Mucosa of descending colon (tissue), 3 donors: Measurements from ENCODE around the gene SP140L. TPM values are rescaled to one million over a fixed set of nuclear protein-coding genes. Genes with fewer than 3 reads are reported as not detected.

Experiments used
- ATAC-seq: fragments of 200-7000 bp; cut with Tn5 transposase; one replicate; pipeline ENCODE4 v1.9.1; 2020; ENCODE audit warnings: mild to moderate bottlenecking, moderate library complexity
- DNase-seq, 3 donors: peaks; one replicate each; pipeline ENCODE4 v3.0.0-alpha.2; 2020
- H3K36me3 ChIP-seq: fragments of 200-600 bp; one replicate; pipeline ENCODE4 v1.8.0; 2021; ENCODE audit warnings: low read depth, mild to moderate bottlenecking
- H3K4me1 ChIP-seq: fragments of 200-600 bp; one replicate; pipeline ENCODE4 v1.8.0; 2021; ENCODE audit warnings: low read depth, mild to moderate bottlenecking
- H3K4me3 ChIP-seq: fragments of 200-600 bp; one replicate; pipeline ENCODE4 v1.8.0; 2021; ENCODE audit warnings: mild to moderate bottlenecking
- H3K9me3 ChIP-seq: fragments of 200-600 bp; one replicate; pipeline ENCODE4 v1.8.0; 2021; ENCODE audit warnings: mild to moderate bottlenecking
- intact Hi-C, 2 donors: fragments of 100-400 bp; cut with DNase I in 1 of 2; cut with micrococcal nuclease in 1 of 2; formaldehyde crosslinking; loops; one replicate each; pipeline versions ENCODE4 v1.11.0 to v1.11.1; 2022; cut with DNase I, micrococcal nuclease
- total RNA-seq, 3 donors: library from RNA; stranded (reverse); fragmentation: NEBNext Ultra II Directional in 2 of 3; extraction: Animal tissue kit (Norgen Biotek cat#: 25700) in 2 of 3; gene quantifications; one replicate each; pipeline versions ENCODE4 v1.2.1 to v1.2.4, GENCODE V29; 2021 to 2023
- TF ChIP-seq, protein P1 (sequence below): fragments of 200-600 bp; IDR thresholded peaks from one replicate; pipeline ENCODE4 v1.8.0; 2022; ENCODE audit warnings: antibody characterized with exemption, mild to moderate bottlenecking
- donor health status: DM: no; HTN: no; CAD: no; lungs with moderate emphysema.
- donor health status: DM: no; HTN: no; CAD: no.
- donor health status: DM: no; HTN: yes; CAD: no.

The SP140L gene
- total RNA-seq, 3 donors from 2014 or later: 22.1 to 35.7 (median 23.4) TPM

DNA sequence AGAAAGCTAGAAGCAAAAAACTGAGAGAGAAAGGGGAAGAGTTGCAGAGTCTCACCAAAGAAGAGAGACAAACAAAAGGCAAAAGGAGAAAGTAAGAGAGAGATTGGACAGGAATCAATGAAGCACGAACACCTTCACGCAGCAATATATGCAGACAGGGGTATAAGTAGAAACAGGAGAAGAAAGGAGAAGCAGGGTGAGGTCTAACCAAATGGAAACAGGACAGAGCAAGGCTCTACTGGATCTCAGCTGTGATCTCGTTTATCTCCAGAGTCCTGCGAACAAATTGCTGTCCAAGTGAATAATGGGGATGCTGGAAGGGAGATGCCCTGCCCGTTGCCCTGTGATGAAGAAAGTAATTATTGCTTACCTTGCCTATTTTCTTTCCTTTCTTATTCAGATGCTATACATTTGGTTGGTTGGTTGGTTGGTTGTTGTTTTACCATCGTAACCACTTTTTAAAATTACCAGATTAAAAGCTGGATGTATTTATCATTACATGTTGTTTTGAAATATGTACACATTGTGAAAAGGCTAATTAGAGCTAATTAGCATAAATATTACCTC is 123.0 kb downstream of the SP140L start:
- no peak for DNase-seq
- Histone ChIP-seq H3K36me3 (no peaks in the 10 kb centered on the region), H3K4me1 (no peaks in the 10 kb centered on the region), H3K4me3 (no peak overlapping the region), H3K9me3 (no peaks in the 10 kb centered on the region)
- TF ChIP-seq, protein P1, sequence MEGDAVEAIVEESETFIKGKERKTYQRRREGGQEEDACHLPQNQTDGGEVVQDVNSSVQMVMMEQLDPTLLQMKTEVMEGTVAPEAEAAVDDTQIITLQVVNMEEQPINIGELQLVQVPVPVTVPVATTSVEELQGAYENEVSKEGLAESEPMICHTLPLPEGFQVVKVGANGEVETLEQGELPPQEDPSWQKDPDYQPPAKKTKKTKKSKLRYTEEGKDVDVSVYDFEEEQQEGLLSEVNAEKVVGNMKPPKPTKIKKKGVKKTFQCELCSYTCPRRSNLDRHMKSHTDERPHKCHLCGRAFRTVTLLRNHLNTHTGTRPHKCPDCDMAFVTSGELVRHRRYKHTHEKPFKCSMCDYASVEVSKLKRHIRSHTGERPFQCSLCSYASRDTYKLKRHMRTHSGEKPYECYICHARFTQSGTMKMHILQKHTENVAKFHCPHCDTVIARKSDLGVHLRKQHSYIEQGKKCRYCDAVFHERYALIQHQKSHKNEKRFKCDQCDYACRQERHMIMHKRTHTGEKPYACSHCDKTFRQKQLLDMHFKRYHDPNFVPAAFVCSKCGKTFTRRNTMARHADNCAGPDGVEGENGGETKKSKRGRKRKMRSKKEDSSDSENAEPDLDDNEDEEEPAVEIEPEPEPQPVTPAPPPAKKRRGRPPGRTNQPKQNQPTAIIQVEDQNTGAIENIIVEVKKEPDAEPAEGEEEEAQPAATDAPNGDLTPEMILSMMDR: no peak
- ATAC-seq: no peak
- intact Hi-C loops: no loop called here

DNA sequence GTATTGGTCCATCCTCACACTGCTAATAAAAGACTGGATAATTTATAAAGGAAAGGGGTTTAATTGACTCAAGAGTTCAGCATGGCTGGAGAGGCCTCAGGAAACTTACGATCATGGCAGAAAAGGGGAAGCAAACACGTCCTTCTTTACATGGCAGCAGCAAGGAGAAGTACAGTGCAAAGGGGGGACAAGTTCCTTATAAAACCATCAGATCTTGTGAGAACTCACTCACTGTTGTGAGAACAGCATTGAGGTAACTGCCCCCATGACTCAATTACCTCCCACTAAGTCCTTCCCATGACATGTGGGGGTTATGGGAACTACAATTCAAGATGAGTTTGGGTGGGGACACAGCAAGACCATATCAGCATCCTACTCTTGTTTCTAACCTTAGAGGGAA is 126.0 kb downstream of the SP140L start:
- ATAC-seq (no peak), DNase-seq (no peak)
- Histone ChIP-seq H3K9me3 (peaks cover 4% of the 10 kb centered on the region), H3K4me3 (no peak overlapping the region), H3K36me3 (no peaks in the 10 kb centered on the region), H3K4me1 (no peaks in the 10 kb centered on the region)
- TF ChIP-seq, protein P1: no peak
- intact Hi-C loops: no loop called here

Other genes with a start within 250 kb of the SP140L start
- gene SP110, start 107.2 kb upstream of the SP140L start, total RNA-seq: 10 to 100 TPM; 17.4 to 23.0 (median 22.9) TPM
- gene SP140, start 101.5 kb upstream of the SP140L start, total RNA-seq: 1 to 10 TPM; 3.1 to 4.9 (median 3.7) TPM
- gene SP100, start 89.0 kb downstream of the SP140L start, total RNA-seq: 100 to 1,000 TPM in 2 of 3 donors, 10 to 100 TPM in 1; 83.1 to 130 (median 101) TPM